ENCODE results near the gene RACGAP1.
"Not testable (repeated sequence)": the region's sequence is repeated elsewhere in the genome, so short reads cannot be mapped to it uniquely, and the experiment has no call there.

The RACGAP1 gene

DNA sequence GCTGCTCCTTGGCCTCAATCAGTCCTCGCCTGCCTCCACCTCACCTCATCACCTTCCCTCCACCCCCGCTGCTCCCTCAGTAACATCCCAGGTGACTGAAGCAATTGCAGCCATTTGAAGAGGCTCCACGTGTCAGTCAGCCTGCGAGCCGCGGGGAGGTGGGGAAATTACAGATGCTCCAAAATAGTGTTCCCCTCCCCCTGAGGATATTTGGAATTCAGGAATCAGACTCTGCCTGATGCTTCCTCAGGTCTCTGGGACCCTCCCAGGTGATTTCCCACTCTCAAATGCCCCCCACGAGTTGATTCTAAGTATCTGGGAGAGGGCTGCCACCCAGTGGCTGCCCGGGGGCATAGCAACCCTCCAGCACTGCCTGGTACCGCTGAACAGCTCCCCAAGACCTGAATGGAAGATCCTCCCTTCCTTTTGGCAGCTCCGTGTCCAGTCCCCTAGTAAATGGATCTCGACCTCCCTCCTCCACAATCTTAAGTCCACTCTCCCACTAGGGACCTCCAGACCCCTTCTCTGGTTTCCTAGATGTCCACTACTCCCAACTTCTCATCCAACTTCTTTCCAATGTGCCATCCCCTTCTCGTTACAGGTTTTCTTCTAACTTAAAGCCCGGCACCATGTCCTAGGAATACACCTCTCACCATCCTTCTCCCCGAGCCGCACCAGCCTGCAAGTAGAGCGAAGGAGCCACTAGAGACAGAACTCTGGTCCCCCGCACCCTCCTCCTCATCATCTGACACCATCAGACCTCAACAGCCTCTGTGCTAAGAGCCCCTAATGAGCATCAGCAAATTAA, 30.7 kb upstream of the RACGAP1 start:
- DNase-seq (peak; percentile 70), ATAC-seq (peak; percentile 24)

GRCh38 chr12:50053583-50053982, 28.3 kb upstream of the RACGAP1 start:
- DNase-seq (no peak), ATAC-seq (no peak)

GRCh38 chr12:50052964-50053363, 27.7 kb upstream of the RACGAP1 start:
- DNase-seq (no peak), ATAC-seq (no peak)

GRCh38 chr12:50052544-50052943, 27.2 kb upstream of the RACGAP1 start:
- no peak for ATAC-seq
- no peak for DNase-seq

- DNase-seq (no peak), ATAC-seq (no peak)
Observed at GRCh38 chr12:50051101-50051806, 26.0 kb upstream of the RACGAP1 start.

DNA sequence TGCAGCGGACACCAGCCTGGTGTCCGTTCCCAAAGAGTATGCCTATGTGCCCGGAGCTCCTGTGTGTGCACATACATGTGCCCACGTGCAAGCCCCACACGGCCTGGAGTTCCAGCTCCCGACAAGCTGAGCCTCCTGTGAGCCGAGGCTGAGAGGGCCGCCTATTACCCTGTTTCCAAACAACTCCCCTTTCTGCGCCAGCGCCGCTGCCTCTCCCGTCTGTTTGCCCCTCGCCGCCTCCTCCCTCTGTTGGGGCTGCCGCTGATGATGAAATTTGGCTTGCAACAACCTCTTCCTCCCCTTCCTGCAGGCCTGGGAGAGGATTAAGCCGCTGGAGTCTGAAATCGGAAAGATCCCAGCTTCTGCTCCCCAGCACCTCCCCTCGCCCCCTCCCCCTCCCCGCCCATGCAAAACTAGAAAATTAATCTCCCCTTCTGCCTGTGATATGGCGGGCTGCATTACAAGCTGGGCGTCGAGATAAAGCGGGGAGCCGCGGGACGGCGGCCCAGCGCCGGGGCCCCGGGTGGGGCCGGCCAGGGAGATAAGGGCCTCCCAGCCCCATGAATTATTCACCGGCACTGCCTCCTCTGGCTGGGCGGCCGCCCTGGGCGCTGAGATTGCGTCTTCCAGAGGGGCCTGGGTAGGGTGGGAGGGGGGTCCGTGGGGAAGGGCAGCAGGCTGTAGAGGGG, 25.3 kb upstream of the RACGAP1 start:
- ATAC-seq (peak; percentile 44), DNase-seq (no peak)

GRCh38 chr12:50050119-50050385, 24.8 kb upstream of the RACGAP1 start:
- ATAC-seq (no peak), DNase-seq (no peak)

GRCh38 chr12:50049254-50050118, 24.2 kb upstream of the RACGAP1 start:
- DNase-seq (no peak), ATAC-seq (no peak)

GRCh38 chr12:50047693-50048250, 22.5 kb upstream of the RACGAP1 start:
- ATAC-seq = no peak
- no peak for DNase-seq

DNA sequence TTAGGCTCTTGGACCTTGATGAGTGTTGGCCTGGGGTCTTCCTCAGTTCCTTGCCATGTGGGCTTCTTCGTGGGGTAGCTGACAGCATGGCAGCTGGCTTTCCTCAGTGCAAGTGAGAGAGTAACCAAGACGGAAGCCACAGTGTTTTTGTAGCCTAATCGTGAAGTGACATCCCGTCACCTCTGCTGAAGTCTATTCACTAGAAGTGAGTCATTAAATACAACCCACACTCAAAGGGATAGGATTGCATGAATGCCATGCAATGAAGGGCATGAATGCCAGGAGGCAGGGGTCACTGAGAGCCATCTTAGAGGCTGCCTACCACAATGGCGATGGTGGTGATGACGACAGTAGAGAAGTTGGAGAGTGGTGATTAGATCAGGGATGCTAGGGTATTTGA, 18.6 kb upstream of the RACGAP1 start:
- DNase-seq = no peak
- ATAC-seq = no peak

DNA sequence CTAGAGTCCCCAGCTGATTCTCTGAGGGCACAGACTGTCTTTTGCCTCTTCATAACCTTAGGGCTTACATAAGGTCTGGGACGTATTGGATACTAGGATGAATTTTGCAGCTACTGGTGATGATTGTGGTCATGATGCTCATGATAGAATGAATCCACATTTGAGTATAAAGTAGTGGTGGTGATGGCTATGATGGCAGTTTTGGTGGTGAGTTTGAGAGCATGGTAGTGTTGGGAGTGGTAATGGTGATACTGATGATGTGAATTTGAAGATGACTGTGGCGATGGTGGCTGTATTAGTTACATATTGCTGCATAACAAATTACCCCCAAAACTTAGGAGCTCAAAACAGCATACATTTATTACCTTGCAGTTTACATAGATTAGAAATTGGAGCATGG, 18.0 kb upstream of the RACGAP1 start:
- DNase-seq (no peak), ATAC-seq (no peak)

DNA sequence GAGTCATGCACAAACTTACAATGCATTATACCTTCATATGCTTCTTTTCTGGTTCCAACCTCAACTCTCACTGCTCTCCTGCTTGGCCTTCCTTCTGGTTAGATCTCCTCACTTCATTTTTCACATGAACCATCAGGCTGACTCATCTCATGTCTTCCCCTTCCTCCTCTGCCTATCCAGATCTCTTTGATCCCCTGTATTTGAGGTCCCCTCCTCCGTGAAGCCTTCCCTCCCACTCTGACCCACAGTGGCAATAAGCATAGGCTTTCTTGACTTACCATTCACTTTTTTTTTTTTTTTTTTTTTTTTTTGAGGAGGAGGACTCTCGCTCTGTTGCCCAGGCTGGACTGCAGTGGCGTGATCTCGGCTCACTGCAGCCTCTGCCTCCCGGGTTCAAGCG, 17.4 kb upstream of the RACGAP1 start:
- ATAC-seq (peak; percentile 38), DNase-seq (no peak)

- ATAC-seq (no peak), DNase-seq (no peak)
Observed at GRCh38 chr12:50041962-50042361, 16.7 kb upstream of the RACGAP1 start.

DNA sequence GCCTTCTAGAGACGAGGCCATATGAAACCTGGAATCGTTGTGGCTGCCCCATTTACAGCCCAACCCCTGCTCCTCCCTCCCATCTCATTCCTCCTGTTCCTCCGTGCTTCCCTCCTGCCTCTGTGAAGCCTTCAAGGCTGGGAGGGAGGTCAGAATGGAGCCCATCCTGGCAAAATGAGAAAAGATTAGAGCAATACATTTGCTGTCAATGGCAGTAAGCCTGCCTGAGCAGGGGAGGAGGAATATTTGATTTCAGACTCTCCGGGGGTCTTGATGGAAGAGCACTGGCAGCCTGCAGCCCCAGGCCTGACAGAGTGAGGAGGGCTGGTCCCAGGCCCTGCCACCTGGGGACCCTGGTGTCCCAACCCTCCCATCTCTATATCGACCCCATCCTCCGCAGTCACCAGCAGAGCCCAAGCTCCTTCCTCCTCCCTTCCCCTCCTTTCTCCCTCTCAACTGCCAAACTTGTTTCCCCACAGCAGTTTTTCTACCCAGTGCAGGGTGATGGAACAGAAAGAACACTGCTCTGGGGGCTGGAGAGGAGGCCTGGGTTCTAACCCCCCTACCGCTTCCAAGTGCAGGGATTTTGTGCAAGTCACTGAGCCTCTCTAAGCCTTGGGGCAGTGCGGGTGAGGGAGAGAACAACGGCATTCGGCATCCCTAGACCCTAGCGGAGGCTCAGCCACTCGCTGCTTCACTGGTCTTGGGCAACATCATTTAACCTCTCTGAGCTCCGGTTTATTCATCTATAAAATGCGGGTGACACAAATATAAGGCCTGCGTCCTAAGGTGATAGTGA, 16.0 kb upstream of the RACGAP1 start:
- DNase-seq (no peak), ATAC-seq (no peak)

GRCh38 chr12:50040657-50041056, 15.4 kb upstream of the RACGAP1 start:
- ATAC-seq = no peak
- no peak for DNase-seq

- DNase-seq (peak; percentile 95), ATAC-seq (peak; percentile 86)
Observed at GRCh38 chr12:50039151-50039835, 14.0 kb upstream of the RACGAP1 start.

- no peak for DNase-seq
- no peak for ATAC-seq
Observed at GRCh38 chr12:50038336-50038735, 13.0 kb upstream of the RACGAP1 start.

- no peak for DNase-seq
- ATAC-seq = peak; percentile 29
Observed at GRCh38 chr12:50032854-50033581, 7.7 kb upstream of the RACGAP1 start.

- DNase-seq (no peak), ATAC-seq (no peak)
Observed at GRCh38 chr12:50032515-50032853, 7.2 kb upstream of the RACGAP1 start.

GRCh38 chr12:50030449-50030848, 5.2 kb upstream of the RACGAP1 start:
- DNase-seq, ATAC-seq: not testable (repeated sequence)
